Breast epithelium (tissue), 3 donors: Measurements from ENCODE around the gene KCNIP1.

Experiments
- POLR2A ChIP-seq: fragments of 450-650 bp; IDR thresholded peaks from one replicate; pipeline ENCODE4 v1.6.1; 2016; ENCODE audit warnings: antibody characterized with exemption, mild to moderate bottlenecking, moderate library complexity
- POLR2AphosphoS5 ChIP-seq, 3 donors: sonication (generic); formaldehyde crosslinking; IDR thresholded peaks; one replicate each; pipeline ENCODE4 v1.6.1; 2017; ENCODE audit warnings: antibody characterized with exemption in 3 of 3
- TF ChIP-seq, protein P1 (sequence below), 3 donors: fragments of 450-650 bp; IDR thresholded peaks; one replicate each; pipeline ENCODE4 v1.5.1; 2016 to 2017; ENCODE audit warnings: antibody characterized with exemption in 3 of 3, mild to moderate bottlenecking in 3 of 3, moderate library complexity in 3 of 3

DNA sequence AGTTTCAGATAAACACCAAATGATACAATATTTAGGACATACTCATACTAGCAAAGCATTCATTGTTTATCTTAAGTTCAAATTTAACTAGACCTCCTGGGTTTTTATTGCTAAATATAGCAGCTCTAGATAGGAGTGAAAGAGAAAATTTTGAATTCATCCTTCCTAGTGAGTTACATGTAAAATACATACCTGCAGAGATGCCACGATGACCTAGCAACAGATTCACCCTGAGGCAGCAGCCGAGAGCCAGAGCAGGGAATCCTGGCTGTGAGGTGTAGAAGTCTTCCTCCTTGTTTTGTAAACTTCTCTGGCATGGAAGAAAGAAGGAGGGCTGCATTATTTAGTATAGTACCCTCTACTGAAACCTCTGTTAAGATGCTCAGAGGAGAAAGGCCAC is 253.8 kb downstream of the KCNIP1 start:
- TF ChIP-seq, protein P1, sequence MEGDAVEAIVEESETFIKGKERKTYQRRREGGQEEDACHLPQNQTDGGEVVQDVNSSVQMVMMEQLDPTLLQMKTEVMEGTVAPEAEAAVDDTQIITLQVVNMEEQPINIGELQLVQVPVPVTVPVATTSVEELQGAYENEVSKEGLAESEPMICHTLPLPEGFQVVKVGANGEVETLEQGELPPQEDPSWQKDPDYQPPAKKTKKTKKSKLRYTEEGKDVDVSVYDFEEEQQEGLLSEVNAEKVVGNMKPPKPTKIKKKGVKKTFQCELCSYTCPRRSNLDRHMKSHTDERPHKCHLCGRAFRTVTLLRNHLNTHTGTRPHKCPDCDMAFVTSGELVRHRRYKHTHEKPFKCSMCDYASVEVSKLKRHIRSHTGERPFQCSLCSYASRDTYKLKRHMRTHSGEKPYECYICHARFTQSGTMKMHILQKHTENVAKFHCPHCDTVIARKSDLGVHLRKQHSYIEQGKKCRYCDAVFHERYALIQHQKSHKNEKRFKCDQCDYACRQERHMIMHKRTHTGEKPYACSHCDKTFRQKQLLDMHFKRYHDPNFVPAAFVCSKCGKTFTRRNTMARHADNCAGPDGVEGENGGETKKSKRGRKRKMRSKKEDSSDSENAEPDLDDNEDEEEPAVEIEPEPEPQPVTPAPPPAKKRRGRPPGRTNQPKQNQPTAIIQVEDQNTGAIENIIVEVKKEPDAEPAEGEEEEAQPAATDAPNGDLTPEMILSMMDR (IDR thresholded peaks at IDR 0.05), result no peak
- no peak for TF ChIP-seq POLR2AphosphoS5 (IDR thresholded peaks at IDR 0.05)
- TF ChIP-seq POLR2A, result no peak
